ENCODE measurements around the gene DNAJC18. TPM values are rescaled to one million over a fixed set of nuclear protein-coding genes. Genes with fewer than 3 reads are reported as not detected.

DNAJC18 gene
- total RNA-seq, 1 experiment from 2014 or later = 16.7 TPM

GRCh38 chr5:139451878-139452660, 12.7 kb upstream of the DNAJC18 start:
- no peak for DNase-seq (ENCODE audit: low spot score)
- ChIA-PET CTCF (no interaction called here), POLR2A (ENCODE audit: low non-redundant PET) (no interaction called here)
- H3K4me1 ChIP-seq (ENCODE audit: insufficient read depth, low read length, poor library complexity, severe bottlenecking) = no peaks in the 10 kb centered on the region
- BruUV-seq (replicated peaks) = no TSS peak
- H3K36me3 ChIP-seq (ENCODE audit: insufficient read depth, low read length, poor library complexity, severe bottlenecking) = no peaks in the 10 kb centered on the region
- no peaks in the 10 kb centered on the region for H3K27me3 ChIP-seq (replicated peaks; ENCODE audit: insufficient read depth, low read depth, low read length, poor library complexity)
- H3K4me3 ChIP-seq (ENCODE audit: low read depth, low read length, poor library complexity, severe bottlenecking) = no peak overlapping the region
- TF ChIP-seq EZH2 (IDR thresholded peaks at IDR 0.05; ENCODE audit: borderline replicate concordance, low read depth, low read length, poor library complexity, severe bottlenecking) (no peak), CTCF (conservative IDR thresholded peaks at IDR 0.05; ENCODE audit: low read depth, low read length) (no peak)
- H3K27ac ChIP-seq (ENCODE audit: low read depth, low read length, poor library complexity, severe bottlenecking) = no peak overlapping the region
- H3K9me3 ChIP-seq (ENCODE audit: low read depth, low read length, poor library complexity, severe bottlenecking) = no peaks in the 10 kb centered on the region
- intact Hi-C loops (cut with micrococcal nuclease; ENCODE audit: unreplicated experiment) = no loop called here

- POLR2A ChIA-PET (ENCODE audit: low non-redundant PET) = no interaction called here
- intact Hi-C loops (cut with micrococcal nuclease; ENCODE audit: unreplicated experiment) = no loop called here
- CTCF ChIA-PET = no interaction called here
- no peaks in the 10 kb centered on the region for H3K36me3 ChIP-seq (ENCODE audit: insufficient read depth, low read length, poor library complexity, severe bottlenecking)
- no peaks in the 10 kb centered on the region for H3K4me1 ChIP-seq (ENCODE audit: insufficient read depth, low read length, poor library complexity, severe bottlenecking)
- BruUV-seq (replicated peaks) = no TSS peak
- no peaks in the 10 kb centered on the region for H3K9me3 ChIP-seq (ENCODE audit: low read depth, low read length, poor library complexity, severe bottlenecking)
- H3K27me3 ChIP-seq (replicated peaks; ENCODE audit: insufficient read depth, low read depth, low read length, poor library complexity) = no peaks in the 10 kb centered on the region
- no peak overlapping the region for H3K4me3 ChIP-seq (ENCODE audit: low read depth, low read length, poor library complexity, severe bottlenecking)
- no peak overlapping the region for H3K27ac ChIP-seq (ENCODE audit: low read depth, low read length, poor library complexity, severe bottlenecking)
- TF ChIP-seq EZH2 (IDR thresholded peaks at IDR 0.05; ENCODE audit: borderline replicate concordance, low read depth, low read length, poor library complexity, severe bottlenecking) (no peak), CTCF (conservative IDR thresholded peaks at IDR 0.05; ENCODE audit: low read depth, low read length) (no peak)
- DNase-seq (ENCODE audit: low spot score) = no peak
Measured at GRCh38 chr5:139451176-139451575, 11.9 kb upstream of the DNAJC18 start.

DNA sequence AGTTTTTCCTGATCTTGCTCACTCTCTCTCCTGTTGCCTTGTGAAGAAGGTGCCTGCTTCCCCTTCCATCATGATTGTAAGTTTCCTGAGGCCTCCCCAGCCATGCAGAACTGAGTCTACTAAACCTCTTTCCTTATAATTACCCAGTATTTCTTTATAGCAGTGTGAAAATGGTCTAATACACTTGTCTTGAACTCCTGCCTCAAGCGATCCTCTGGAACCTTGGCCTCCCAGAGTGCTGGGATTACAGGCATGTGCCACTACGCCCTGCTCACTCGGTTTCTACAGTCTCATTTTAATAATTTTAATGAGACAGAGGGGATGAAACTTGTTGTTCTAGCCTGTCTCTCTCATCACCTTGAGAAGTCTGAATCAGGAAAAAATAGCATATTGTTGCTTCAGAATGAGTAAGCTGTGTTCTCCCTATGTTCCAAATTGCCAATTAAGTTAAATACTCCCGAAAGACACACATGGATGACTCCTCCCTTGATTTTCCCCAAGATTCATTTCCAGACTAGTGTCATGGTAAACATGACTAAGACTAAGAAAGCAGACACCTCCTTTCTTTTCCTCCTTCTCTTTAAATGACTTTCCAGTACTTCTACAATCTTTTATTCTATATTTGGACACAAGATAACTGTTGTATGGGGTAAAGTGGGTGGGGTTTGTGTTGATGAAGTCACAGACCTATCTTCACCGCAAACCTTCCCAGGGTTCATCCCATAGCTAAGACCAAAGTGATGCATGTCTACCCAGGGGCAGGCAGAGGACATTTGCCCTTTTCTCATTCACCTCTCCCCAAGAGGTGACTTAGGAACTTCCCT, 7.8 kb upstream of the DNAJC18 start:
- Histone ChIP-seq H3K4me3 (ENCODE audit: low read depth, low read length, poor library complexity, severe bottlenecking) (no peak overlapping the region), H3K27ac (ENCODE audit: low read depth, low read length, poor library complexity, severe bottlenecking) (no peak overlapping the region), H3K4me1 (ENCODE audit: insufficient read depth, low read length, poor library complexity, severe bottlenecking) (peaks cover 5% of the 10 kb centered on the region), H3K27me3 (replicated peaks; ENCODE audit: insufficient read depth, low read depth, low read length, poor library complexity) (no peaks in the 10 kb centered on the region), H3K9me3 (ENCODE audit: low read depth, low read length, poor library complexity, severe bottlenecking) (no peaks in the 10 kb centered on the region), H3K36me3 (ENCODE audit: insufficient read depth, low read length, poor library complexity, severe bottlenecking) (no peaks in the 10 kb centered on the region)
- DNase-seq (ENCODE audit: low spot score) = no peak
- intact Hi-C loops (cut with micrococcal nuclease; ENCODE audit: unreplicated experiment) = no loop called here
- ChIA-PET CTCF (no interaction called here), POLR2A (ENCODE audit: low non-redundant PET) (no interaction called here)
- TF ChIP-seq CTCF (conservative IDR thresholded peaks at IDR 0.05; ENCODE audit: low read depth, low read length) (no peak), EZH2 (IDR thresholded peaks at IDR 0.05; ENCODE audit: borderline replicate concordance, low read depth, low read length, poor library complexity, severe bottlenecking) (no peak)
- BruUV-seq (replicated peaks) = no TSS peak

All from A673 (cell line).